HepG2 (cell line): ENCODE results near the gene MCEE. TPM values are rescaled to one million over a fixed set of nuclear protein-coding genes. Genes with fewer than 3 reads are reported as not detected.

Experiments used
- ATAC-seq: fragments of 200-7000 bp; cut with Tn5 transposase; 3 replicates; pipeline ENCODE4 v1.9.1; 2020; ENCODE audit warnings: mild to moderate bottlenecking, moderate library complexity
- BruUV-seq: library from RNA; stranded (reverse); fragments of 400-500 nt; replicated peaks from 2 replicates; lab custom pipeline; 2021; lab: Mats Ljungman, UMichigan
- CTCF ChIA-PET: fragments of 300-600 bp; formaldehyde crosslinking; extraction: SDS; loops from one replicate; lab custom pipeline; 2021; ENCODE audit warnings: low total read pairs, inconsistent platforms, low intra/inter-chr PET ratio; lab: Yijun Ruan, JAX
- POLR2A ChIA-PET: fragments of 350-600 bp; sonication (Branson Sonifier 250); formaldehyde crosslinking; loops from one replicate; lab custom pipeline; 2020; ENCODE audit warnings: antibody characterized with exemption, inconsistent platforms; lab: Yijun Ruan, JAX
- DNase-seq: peaks from one replicate; pipeline ENCODE4 v3.0.0-alpha.2; 2015; ENCODE audit warnings: low spot score
- FAIRE-seq: peaks from 3 replicates; lab custom pipeline; 2011; peaks lifted over from hg19 to GRCh38; lab: Jason Lieb, UNC
- H2AFZ ChIP-seq: one replicate; pipeline ENCODE4 v1.6.1; 2011; ENCODE audit warnings: low read length, inconsistent platforms
- H3K27ac ChIP-seq: fragments of 300-600 bp; 3 replicates; pipeline ENCODE4 v1.8.0; 2011; ENCODE audit warnings: mixed run types, mild to moderate bottlenecking, mixed read lengths, low read length, inconsistent platforms; ENCODE audit not compliant: insufficient read depth; ENCODE audit errors: extremely low read length
- H3K27me3 ChIP-seq, 2 experiments: fragments of 200-600 bp in 1 of 2; 2 replicates in 1 of 2; 3 replicates in 1 of 2; pipeline versions ENCODE4 v1.6.0 to v1.8.0; 2011; ENCODE audit warnings: low read length in 2 of 2, mild to moderate bottlenecking in 2 of 2, moderate library complexity in 2 of 2, inconsistent platforms in 1 of 2; ENCODE audit not compliant: insufficient read depth in 2 of 2, control insufficient read depth in 1 of 2
- H3K36me3 ChIP-seq, 2 experiments: fragments of 200-600 bp in 1 of 2; replicated peaks in 1 of 2; 2 replicates in 1 of 2; 3 replicates in 1 of 2; pipeline versions ENCODE4 v1.5.1 to v1.8.0; 2011; ENCODE audit warnings: low read length in 2 of 2, inconsistent platforms in 1 of 2; ENCODE audit not compliant: insufficient read depth in 2 of 2, control insufficient read depth in 1 of 2
- H3K4me1 ChIP-seq: 2 replicates; pipeline ENCODE4 v1.5.1; 2012; ENCODE audit warnings: low read length, inconsistent platforms; ENCODE audit not compliant: insufficient read depth
- H3K4me2 ChIP-seq: 2 replicates; pipeline ENCODE4 v1.6.0; 2011; ENCODE audit warnings: low read depth, low read length, inconsistent platforms
- H3K4me3 ChIP-seq, 3 experiments: fragments of 200-600 bp in 1 of 3; sonication (generic), shearing (Covaris generic) in 1 of 3; replicated peaks in 1 of 3; 2 replicates each; pipeline ENCODE4 v1.5.1; 2011 to 2016; ENCODE audit warnings: low read length in 3 of 3, inconsistent platforms in 2 of 3, low read depth in 2 of 3, mild to moderate bottlenecking in 2 of 3, control low read depth in 1 of 3, mixed read lengths in 1 of 3; ENCODE audit not compliant: insufficient read depth in 1 of 3
- H3K79me2 ChIP-seq: one replicate; pipeline ENCODE4 v1.6.1; 2011; ENCODE audit warnings: low read length, inconsistent platforms; ENCODE audit not compliant: insufficient read depth
- H3K9ac ChIP-seq: 2 replicates; pipeline ENCODE4 v1.6.0; 2011; ENCODE audit warnings: mild to moderate bottlenecking, low read depth, low read length, inconsistent platforms; ENCODE audit not compliant: insufficient read depth
- H3K9me3 ChIP-seq: 2 replicates; pipeline ENCODE4 v1.5.1; 2012; ENCODE audit warnings: mild to moderate bottlenecking, low read length
- H4K20me1 ChIP-seq: 2 replicates; pipeline ENCODE4 v1.6.0; 2011; ENCODE audit warnings: inconsistent platforms, mild to moderate bottlenecking, low read length, moderate library complexity; ENCODE audit not compliant: insufficient read depth
- ARID3A ChIP-seq: IDR thresholded peaks from 2 replicates; pipeline ENCODE4 v1.6.1; 2012; ENCODE audit warnings: low read depth, low read length, improper control_type of control experiment
- ARNTL ChIP-seq: sonication (generic); formaldehyde crosslinking; IDR thresholded peaks from 2 replicates; pipeline ENCODE4 v1.4.0; 2020; ENCODE audit warnings: mild to moderate bottlenecking, missing genetic modification reagents
- MED8 ChIP-seq: sonication (generic); formaldehyde crosslinking; IDR thresholded peaks from 2 replicates; pipeline ENCODE4 v1.8.1; 2023; ENCODE audit warnings: mild to moderate bottlenecking, missing genetic modification reagents; ENCODE audit not compliant: insufficient replicate concordance
- NR2F1 ChIP-seq, 2 experiments: fragments of 450-650 bp in 1 of 2; formaldehyde crosslinking in 1 of 2; IDR thresholded peaks; 2 replicates each; pipeline versions ENCODE4 v1.5.0 to v1.6.1; 2016 to 2020; ENCODE audit warnings: mild to moderate bottlenecking in 1 of 2, missing compliant biosample characterization in 1 of 2, missing genetic modification reagents in 1 of 2, moderate library complexity in 1 of 2
- PHB2 ChIP-seq: fragments of 450-650 bp; IDR thresholded peaks from 2 replicates; pipeline ENCODE4 v1.6.1; 2018; ENCODE audit not compliant: partially characterized antibody
- SAP130 ChIP-seq: IDR thresholded peaks from 2 replicates; pipeline ENCODE4 v1.6.1; 2016; ENCODE audit warnings: low read depth
- SIX4 ChIP-seq: sonication (generic); formaldehyde crosslinking; IDR thresholded peaks from 2 replicates; pipeline ENCODE4 v1.4.0; 2020; ENCODE audit warnings: missing genetic modification reagents
- SMAD1 ChIP-seq: sonication (generic); formaldehyde crosslinking; IDR thresholded peaks from 2 replicates; pipeline ENCODE4 v1.4.0; 2020; ENCODE audit warnings: missing genetic modification reagents, low read depth, mild to moderate bottlenecking, borderline replicate concordance
- ZNF510 ChIP-seq: sonication (generic); formaldehyde crosslinking; IDR thresholded peaks from 2 replicates; pipeline ENCODE4 v1.4.0; 2020; ENCODE audit warnings: low read depth, mild to moderate bottlenecking, missing genetic modification reagents
- ZNF615 ChIP-seq: sonication (generic); formaldehyde crosslinking; IDR thresholded peaks from 2 replicates; pipeline ENCODE4 v1.5.0; 2020; ENCODE audit warnings: mild to moderate bottlenecking, missing genetic modification reagents, borderline replicate concordance
- WGBS: methylation state at CpG from one replicate; pipeline ENCODE4 v1.1.6; 2017; ENCODE audit warnings: low lambda C conversion rate; 5-methylcytosine and 5-hydroxymethylcytosine counted together
- in situ Hi-C: cut with HindIII; loops from 2 replicates; pipeline ENCODE4 v1.10.0; 2017; ENCODE audit warnings: low pct_unique_long_range_greater_than_20kb; ENCODE audit not compliant: extremely low pct_ligation_motif_present
- intact Hi-C: fragments of 100-400 bp; cut with micrococcal nuclease; formaldehyde crosslinking; loops from one replicate; pipeline ENCODE4 v1.10.0; 2022; ENCODE audit not compliant: unreplicated experiment
- polyA plus RNA-seq, 8 experiments: library from polyadenylated mRNA; depleted of rRNA in 3 of 8; stranded (reverse) in 7 of 8; unstranded in 1 of 8; fragments of >200 nt; fragmentation: Illumina TruSeq in 4 of 8; extraction: Trizol in 4 of 8; gene quantifications; 2 replicates each; pipeline versions ENCODE4 v1.2.1 to v1.2.3, GENCODE V29; 2011 to 2016; ENCODE audit warnings: low read depth in 4 of 8, missing spikeins in 1 of 8, mixed read lengths in 1 of 8; ENCODE audit not compliant: insufficient read depth in 1 of 8
- total RNA-seq, 5 experiments: library from RNA; depleted of rRNA; stranded (reverse); fragments of >200 nt; fragmentation: Illumina TruSeq; extraction: Trizol; gene quantifications; 2 replicates each; pipeline ENCODE4 v1.2.3, GENCODE V29; 2016; ENCODE audit warnings: low read depth in 1 of 5

Gene MCEE
- total and polyA plus RNA-seq, 2 of the 13 experiments (the other 11 are each of a cell fraction or from before 2014, with no cell fraction given), result 32.0 to 66.9 TPM

- TF ChIP-seq SIX4 (CRISPR knock-in tag), result no peak
- no peak for TF ChIP-seq ZNF510 (CRISPR knock-in tag)
- no peak for TF ChIP-seq ARNTL (CRISPR knock-in tag)
- TF ChIP-seq ARID3A, result no peak
- no peak for TF ChIP-seq ZNF615 (CRISPR knock-in tag)
- no peak for TF ChIP-seq SAP130
- no peak for TF ChIP-seq NR2F1 (CRISPR knock-in tag; IDR thresholded peaks at IDR 0.05)
- TF ChIP-seq PHB2, result no peak
- TF ChIP-seq, all 625 proteins: peak for 9
Measured at GRCh38 chr2:71157124-71157793, 27.2 kb upstream of the MCEE start (continued).

- Histone ChIP-seq H3K4me2 (0 out of 2 replicates have a peak overlapping the region, but pooled peaks have one; percentile 9), H4K20me1 (no peaks in the 10 kb centered on the region), H3K36me3 (no peaks in the 10 kb centered on the region), H3K4me3 (no peak overlapping the region), H3K9me3 (no peaks in the 10 kb centered on the region), H3K9ac (no peak overlapping the region), H3K79me2 (no peaks in the 10 kb centered on the region), H3K27me3 (peaks cover 0 to 26% of the 10 kb centered on the region in 2 experiments; a peak in 3 of 5 replicates), H3K27ac (no peak overlapping the region), H3K4me1 (no peaks in the 10 kb centered on the region), H2AFZ (no peak overlapping the region)
- BruUV-seq, result no TSS peak
- intact Hi-C loops, result loop anchor here (5.0 kb wide), 1 partner anchor 126 kb away; no protein-coding TSS in a partner anchor
- CTCF ChIA-PET, result interaction anchor here (1.5 to 1.8 kb wide), 2 partner anchors 126 to 353 kb away, joined by 6 to 10 read pairs; no protein-coding TSS in a partner anchor
- FAIRE-seq (no peak), ATAC-seq (no peak), DNase-seq (no peak)
- 41% methylated on average over 5 of the region's 6 CpGs for WGBS
- no peak for TF ChIP-seq SMAD1 (CRISPR knock-in tag)
- TF ChIP-seq MED8 (CRISPR knock-in tag), result no peak
- POLR2A ChIA-PET, result no interaction called here
- in situ Hi-C loops, result loop anchor here (5.0 kb wide), 1 partner anchor 54 kb away; no protein-coding TSS in a partner anchor
Measured at GRCh38 chr2:71156573-71156972, 26.5 kb upstream of the MCEE start.
